GM12878 (cell line): Measurements from ENCODE around the gene TMEM52. TPM values are rescaled to one million over a fixed set of nuclear protein-coding genes. Genes with fewer than 3 reads are reported as not detected.

Source experiments
- ATAC-seq: fragments of 200-7000 bp; cut with Tn5 transposase; 3 replicates; pipeline ENCODE4 v1.9.1; 2020; ENCODE audit warnings: mild to moderate bottlenecking, moderate library complexity
- BruUV-seq: library from RNA; stranded (reverse); fragments of 400-500 nt; replicated peaks from 2 replicates; lab custom pipeline; 2021; lab: Mats Ljungman, UMichigan
- CTCF ChIA-PET: fragments of 300-600 bp; sonication (Branson Sonifier 250); formaldehyde crosslinking; extraction: SDS; loops from one replicate; lab custom pipeline; 2021; ENCODE audit warnings: inconsistent platforms; lab: Yijun Ruan, JAX
- POLR2A ChIA-PET: fragments of 350-600 bp; formaldehyde crosslinking; extraction: SDS; loops from one replicate; lab custom pipeline; 2021; ENCODE audit warnings: inconsistent platforms; lab: Charles Lee
- RAD21 ChIA-PET: fragments of 300-600 bp; sonication (Branson Sonifier 250); formaldehyde crosslinking; loops from one replicate; lab custom pipeline; 2023; ENCODE audit warnings: antibody characterized with exemption; ENCODE audit not compliant: unreplicated experiment; lab: Charles Lee
- SMC1A ChIA-PET: fragments of 300-600 bp; sonication (Branson Sonifier 250); formaldehyde crosslinking; loops from one replicate; lab custom pipeline; 2023; ENCODE audit not compliant: unreplicated experiment, uncharacterized antibody; lab: Charles Lee
- DNase-seq: peaks from one replicate; pipeline ENCODE4 v3.0.0-alpha.2; 2011; ENCODE audit warnings: low read depth, low spot score
- FAIRE-seq: peaks from 3 replicates; lab custom pipeline; 2011; peaks lifted over from hg19 to GRCh38; lab: Jason Lieb, UNC
- H2AFZ ChIP-seq: 2 replicates; pipeline ENCODE4 v1.6.0; 2011; ENCODE audit warnings: low read depth, low read length, control low read depth; ENCODE audit not compliant: control insufficient read depth
- H3K27ac ChIP-seq: 2 replicates; pipeline ENCODE4 v1.5.1; 2011; ENCODE audit warnings: control low read depth; ENCODE audit not compliant: control insufficient read depth, insufficient read depth
- H3K27me3 ChIP-seq, 2 experiments: replicated peaks in 1 of 2; 2 replicates each; pipeline versions ENCODE4 v1.6.0 to v1.6.1; 2011; ENCODE audit warnings: low read length in 1 of 2; ENCODE audit not compliant: control insufficient read depth in 2 of 2, insufficient read depth in 2 of 2
- H3K36me3 ChIP-seq, 2 experiments: 2 replicates each; pipeline ENCODE4 v1.5.1; 2011; ENCODE audit warnings: low read length in 1 of 2; ENCODE audit not compliant: control insufficient read depth in 2 of 2, insufficient read depth in 2 of 2
- H3K4me1 ChIP-seq: 2 replicates; pipeline ENCODE4 v1.6.1; 2011; ENCODE audit warnings: mild to moderate bottlenecking, low read length, moderate library complexity, mixed read lengths; ENCODE audit not compliant: control insufficient read depth, insufficient read depth
- H3K4me2 ChIP-seq: 2 replicates; pipeline ENCODE4 v1.6.0; 2011; ENCODE audit warnings: control low read depth; ENCODE audit not compliant: control insufficient read depth, insufficient read depth
- H3K4me3 ChIP-seq: fragments of 200-600 bp; sonication (generic); 2 replicates; pipeline ENCODE4 v1.5.1; 2016
- H3K79me2 ChIP-seq: 2 replicates; pipeline ENCODE4 v1.6.0; 2011; ENCODE audit warnings: low read length; ENCODE audit not compliant: control insufficient read depth, insufficient read depth
- H3K9ac ChIP-seq: 2 replicates; pipeline ENCODE4 v1.8.0; 2011; ENCODE audit warnings: low read length, control low read depth, mixed read lengths; ENCODE audit not compliant: control insufficient read depth, insufficient read depth
- H3K9me3 ChIP-seq: replicated peaks from 3 replicates; pipeline ENCODE4 v1.5.1; 2011; ENCODE audit warnings: mild to moderate bottlenecking, low read length; ENCODE audit not compliant: control insufficient read depth, insufficient read depth
- H4K20me1 ChIP-seq: 2 replicates; pipeline ENCODE4 v1.6.0; 2011; ENCODE audit not compliant: control insufficient read depth, insufficient read depth
- BACH1 ChIP-seq: fragments of 450-650 bp; IDR thresholded peaks from 2 replicates; pipeline ENCODE4 v1.6.1; 2017; ENCODE audit warnings: mild to moderate bottlenecking, borderline replicate concordance
- ESRRA ChIP-seq: IDR thresholded peaks from 2 replicates; pipeline ENCODE4 v1.6.1; 2012; ENCODE audit warnings: mild to moderate bottlenecking, low read length, improper control_type of control experiment
- IKZF2 ChIP-seq, 2 experiments: fragments of 450-650 bp; IDR thresholded peaks; 2 replicates each; pipeline ENCODE4 v1.6.1; 2017; ENCODE audit warnings: mild to moderate bottlenecking in 2 of 2, moderate library complexity in 2 of 2
- RBBP5 ChIP-seq: fragments of 200-600 bp; sonication (generic); conservative IDR thresholded peaks from 2 replicates; pipeline ENCODE4 v1.6.1; 2016
- SIX5 ChIP-seq: IDR thresholded peaks from 2 replicates; pipeline ENCODE4 v1.6.1; 2011; ENCODE audit warnings: mild to moderate bottlenecking, low read depth, low read length, moderate library complexity; ENCODE audit not compliant: severe bottlenecking
- SMARCA5 ChIP-seq: fragments of 450-650 bp; IDR thresholded peaks from 2 replicates; pipeline ENCODE4 v1.6.1; 2017; ENCODE audit warnings: mild to moderate bottlenecking
- SMC3 ChIP-seq: IDR thresholded peaks from 2 replicates; pipeline ENCODE4 v1.6.1; 2011; ENCODE audit warnings: low read length, improper control_type of control experiment, borderline replicate concordance
- ZSCAN29 ChIP-seq: fragments of 450-650 bp; IDR thresholded peaks from 2 replicates; pipeline ENCODE4 v1.6.1; 2017; ENCODE audit warnings: mild to moderate bottlenecking, moderate library complexity
- WGBS: methylation state at CpG from one replicate; pipeline ENCODE4 v1.1.6; 2016; ENCODE audit warnings: low lambda C conversion rate; ENCODE audit not compliant: insufficient replicate concordance, insufficient coverage; ENCODE audit errors: missing lambda C conversion rate; 5-methylcytosine and 5-hydroxymethylcytosine counted together
- in situ Hi-C: fragments of 300-500 bp; cut with MboI; formaldehyde crosslinking; loops from 9 replicates; pipeline ENCODE4 v1.14.3; 2018; ENCODE audit warnings: mixed read lengths
- intact Hi-C: fragments of 100-400 bp; cut with micrococcal nuclease; formaldehyde crosslinking; loops from one replicate; pipeline ENCODE4 v1.14.2; 2022; ENCODE audit not compliant: unreplicated experiment
- polyA plus RNA-seq, 11 experiments: library from polyadenylated mRNA; depleted of rRNA in 4 of 11; unstranded in 6 of 11; stranded (reverse) in 5 of 11; fragments of >200 nt; fragmentation: Nextera tagmentation in 4 of 11; fragmentation: Illumina TruSeq in 1 of 11; extraction: Ambion mirVana in 4 of 11; extraction: Trizol in 1 of 11; gene quantifications; 1 replicate in 1 of 11; 2 replicates in 10 of 11; pipeline versions ENCODE4 v1.2.1 to v1.2.3, GENCODE V29; 2011 to 2016; ENCODE audit warnings: inconsistent platforms in 2 of 11, missing spikeins in 2 of 11, low read depth in 1 of 11
- total RNA-seq, 4 experiments: library from RNA; depleted of rRNA in 3 of 4; stranded (reverse); fragments of >200 nt in 3 of 4; fragmentation: Illumina TruSeq in 1 of 4; extraction: Trizol in 1 of 4; gene quantifications; 2 replicates each; pipeline versions ENCODE4 v1.2.1 to v1.2.3, GENCODE V29; 2013 to 2021
- TF ChIP-seq, protein P1 (sequence below): IDR thresholded peaks from 2 replicates; pipeline ENCODE4 v1.6.1; 2012; ENCODE audit warnings: low read depth, low read length, improper control_type of control experiment
- TF ChIP-seq, protein P2 (sequence below): fragments of 450-650 bp; IDR thresholded peaks from 2 replicates; pipeline ENCODE4 v1.6.1; 2017; ENCODE audit warnings: mild to moderate bottlenecking, moderate library complexity

Gene TMEM52
- total and polyA plus RNA-seq, 10 of the 15 experiments (the other 5 are each of a cell fraction or from before 2014, with no cell fraction given): 0.17 to 0.33 (median 0.24) TPM; not detected in 7

DNA sequence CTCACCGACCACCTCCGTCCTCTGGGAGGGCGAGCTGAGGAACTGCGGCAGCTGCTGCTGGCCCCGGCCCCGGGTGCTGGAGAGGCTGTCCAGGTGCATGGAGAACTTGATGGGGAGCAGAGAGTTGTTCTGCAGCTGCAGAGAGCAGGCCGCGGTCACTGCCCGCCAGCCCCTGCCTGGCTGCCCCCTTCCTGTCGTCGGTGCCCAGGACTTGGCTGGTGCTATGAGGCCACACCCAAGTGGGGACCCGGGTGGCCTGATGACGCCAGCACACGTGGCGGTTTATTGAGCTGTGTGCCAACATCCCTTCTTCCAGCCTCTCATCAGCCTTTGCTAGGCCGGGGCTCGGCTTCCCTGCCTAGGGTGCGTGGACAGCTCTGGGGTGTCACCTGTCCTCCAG lies 5.3 kb upstream of the TMEM52 start:
- H3K9ac ChIP-seq: no peak overlapping the region
- no peak overlapping the region for H3K27ac ChIP-seq
- RAD21 ChIA-PET: no interaction called here
- peaks cover 3% of the 10 kb centered on the region; the same call in 1 of the 2 replicates for H3K4me1 ChIP-seq
- H3K4me2 ChIP-seq: no peak overlapping the region
- intact Hi-C loops: no loop called here
- 44% methylated on average over 18 of the region's 18 CpGs for WGBS
- in situ Hi-C loops: no loop called here
- no peaks in the 10 kb centered on the region; the same call in 2 of the 3 replicates for H3K9me3 ChIP-seq
- no peaks in the 10 kb centered on the region for H3K36me3 ChIP-seq
- no peaks in the 10 kb centered on the region for H3K79me2 ChIP-seq
- BruUV-seq: no TSS peak
- no peaks in the 10 kb centered on the region for H4K20me1 ChIP-seq
- CTCF ChIA-PET: no interaction called here
- SMC1A ChIA-PET: no interaction called here
- POLR2A ChIA-PET: no interaction called here
- ATAC-seq: no peak
- no peak for DNase-seq
- no peak overlapping the region for H3K4me3 ChIP-seq
- no peak overlapping the region for H2AFZ ChIP-seq
- TF ChIP-seq RBBP5 (no peak), ESRRA (no peak), IKZF2 (IDR thresholded peaks at IDR 0.05) (no peak), SIX5 (no peak), ZSCAN29 (no peak), BACH1 (no peak), SMARCA5 (no peak), SMC3 (no peak)
- TF ChIP-seq, protein P1, sequence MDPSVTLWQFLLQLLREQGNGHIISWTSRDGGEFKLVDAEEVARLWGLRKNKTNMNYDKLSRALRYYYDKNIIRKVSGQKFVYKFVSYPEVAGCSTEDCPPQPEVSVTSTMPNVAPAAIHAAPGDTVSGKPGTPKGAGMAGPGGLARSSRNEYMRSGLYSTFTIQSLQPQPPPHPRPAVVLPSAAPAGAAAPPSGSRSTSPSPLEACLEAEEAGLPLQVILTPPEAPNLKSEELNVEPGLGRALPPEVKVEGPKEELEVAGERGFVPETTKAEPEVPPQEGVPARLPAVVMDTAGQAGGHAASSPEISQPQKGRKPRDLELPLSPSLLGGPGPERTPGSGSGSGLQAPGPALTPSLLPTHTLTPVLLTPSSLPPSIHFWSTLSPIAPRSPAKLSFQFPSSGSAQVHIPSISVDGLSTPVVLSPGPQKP: no peak
- TF ChIP-seq, protein P2, sequence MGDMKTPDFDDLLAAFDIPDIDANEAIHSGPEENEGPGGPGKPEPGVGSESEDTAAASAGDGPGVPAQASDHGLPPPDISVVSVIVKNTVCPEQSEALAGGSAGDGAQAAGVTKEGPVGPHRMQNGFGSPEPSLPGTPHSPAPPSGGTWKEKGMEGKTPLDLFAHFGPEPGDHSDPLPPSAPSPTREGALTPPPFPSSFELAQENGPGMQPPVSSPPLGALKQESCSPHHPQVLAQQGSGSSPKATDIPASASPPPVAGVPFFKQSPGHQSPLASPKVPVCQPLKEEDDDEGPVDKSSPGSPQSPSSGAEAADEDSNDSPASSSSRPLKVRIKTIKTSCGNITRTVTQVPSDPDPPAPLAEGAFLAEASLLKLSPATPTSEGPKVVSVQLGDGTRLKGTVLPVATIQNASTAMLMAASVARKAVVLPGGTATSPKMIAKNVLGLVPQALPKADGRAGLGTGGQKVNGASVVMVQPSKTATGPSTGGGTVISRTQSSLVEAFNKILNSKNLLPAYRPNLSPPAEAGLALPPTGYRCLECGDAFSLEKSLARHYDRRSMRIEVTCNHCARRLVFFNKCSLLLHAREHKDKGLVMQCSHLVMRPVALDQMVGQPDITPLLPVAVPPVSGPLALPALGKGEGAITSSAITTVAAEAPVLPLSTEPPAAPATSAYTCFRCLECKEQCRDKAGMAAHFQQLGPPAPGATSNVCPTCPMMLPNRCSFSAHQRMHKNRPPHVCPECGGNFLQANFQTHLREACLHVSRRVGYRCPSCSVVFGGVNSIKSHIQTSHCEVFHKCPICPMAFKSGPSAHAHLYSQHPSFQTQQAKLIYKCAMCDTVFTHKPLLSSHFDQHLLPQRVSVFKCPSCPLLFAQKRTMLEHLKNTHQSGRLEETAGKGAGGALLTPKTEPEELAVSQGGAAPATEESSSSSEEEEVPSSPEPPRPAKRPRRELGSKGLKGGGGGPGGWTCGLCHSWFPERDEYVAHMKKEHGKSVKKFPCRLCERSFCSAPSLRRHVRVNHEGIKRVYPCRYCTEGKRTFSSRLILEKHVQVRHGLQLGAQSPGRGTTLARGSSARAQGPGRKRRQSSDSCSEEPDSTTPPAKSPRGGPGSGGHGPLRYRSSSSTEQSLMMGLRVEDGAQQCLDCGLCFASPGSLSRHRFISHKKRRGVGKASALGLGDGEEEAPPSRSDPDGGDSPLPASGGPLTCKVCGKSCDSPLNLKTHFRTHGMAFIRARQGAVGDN: no peak
- TF ChIP-seq, all 136 proteins: peak for 0
- FAIRE-seq: no peak
- H3K27me3 ChIP-seq: no peaks in the 10 kb centered on the region
